Measurements from ENCODE around the gene VTI1A. TPM values are rescaled to one million over a fixed set of nuclear protein-coding genes. Genes with fewer than 3 reads are reported as not detected.

The VTI1A gene
- total and polyA plus RNA-seq, 7 experiments from 2014 or later = 21.7 to 56.8 (median 40.8) TPM

GRCh38 chr10:112791447-112791846, 344.4 kb downstream of the VTI1A start:
- Histone ChIP-seq H3K4me3 (ENCODE audit: low read length) (no peak overlapping the region), H3K27ac (ENCODE audit: low read depth, low read length) (no peak overlapping the region), H3K36me3 (ENCODE audit: control insufficient read depth in 2 of 3, insufficient read depth in 3 of 3, low read length in 3 of 3) (no peaks in the 10 kb centered on the region), H3K9me3 (ENCODE audit: control insufficient read depth in 2 of 3, low read length in 3 of 3) (no peaks in the 10 kb centered on the region), H3K4me1 (ENCODE audit: control insufficient read depth in 2 of 2, insufficient read depth in 2 of 2, low read length in 2 of 2) (no peaks in the 10 kb centered on the region), H3K27me3 (ENCODE audit: control insufficient read depth in 2 of 2, insufficient read depth in 2 of 2, low read length in 2 of 2) (no peaks in the 10 kb centered on the region)
- intact Hi-C loops (cut with micrococcal nuclease) = no loop called here
- ChIA-PET CTCF (no interaction called here), POLR2A (no interaction called here)
- ATAC-seq (no peak), DNase-seq (no peak)
- peaks cover 3 to 41% (median 28%) of the 10 kb centered on the region in 5 donors for H3K36me3 Mint-ChIP-seq
- H3K27ac Mint-ChIP-seq = no peak overlapping the region
- no peaks in the 10 kb centered on the region for H3K4me1 Mint-ChIP-seq
- no peaks in the 10 kb centered on the region for H3K27me3 Mint-ChIP-seq
- no peak overlapping the region for H3K4me3 Mint-ChIP-seq
- H3K9me3 Mint-ChIP-seq = peaks cover 3 to 37% (median 12%) of the 10 kb centered on the region in 11 donors

- no peak overlapping the region for H3K27ac Mint-ChIP-seq
- peaks cover 3 to 40% (median 23%) of the 10 kb centered on the region in 5 donors for H3K36me3 Mint-ChIP-seq
- H3K4me3 ChIP-seq (ENCODE audit: low read length) = no peak overlapping the region
- H3K9me3 ChIP-seq (ENCODE audit: control insufficient read depth in 2 of 3, low read length in 3 of 3) = no peaks in the 10 kb centered on the region
- no peaks in the 10 kb centered on the region for H3K4me1 Mint-ChIP-seq
- no peaks in the 10 kb centered on the region for H3K27me3 Mint-ChIP-seq
- no peak for DNase-seq
- H3K27me3 ChIP-seq (ENCODE audit: control insufficient read depth in 2 of 2, insufficient read depth in 2 of 2, low read length in 2 of 2) = no peaks in the 10 kb centered on the region
- ChIA-PET POLR2A (no interaction called here), CTCF (no interaction called here)
- peaks cover 3 to 28% (median 9%) of the 10 kb centered on the region in 11 donors for H3K9me3 Mint-ChIP-seq
- no peaks in the 10 kb centered on the region for H3K36me3 ChIP-seq (ENCODE audit: control insufficient read depth in 2 of 3, insufficient read depth in 3 of 3, low read length in 3 of 3)
- H3K4me3 Mint-ChIP-seq = no peak overlapping the region
- ATAC-seq = no peak
- H3K4me1 ChIP-seq (ENCODE audit: control insufficient read depth in 2 of 2, insufficient read depth in 2 of 2, low read length in 2 of 2) = no peaks in the 10 kb centered on the region
- no peak overlapping the region for H3K27ac ChIP-seq (ENCODE audit: low read depth, low read length)
- intact Hi-C loops (cut with micrococcal nuclease) = no loop called here
These were observed 345.6 kb downstream of the VTI1A start for GRCh38 chr10:112792487-112793201.

GRCh38 chr10:112793202-112793921, 346.3 kb downstream of the VTI1A start:
- Mint-ChIP-seq H3K4me1 (no peaks in the 10 kb centered on the region), H3K9me3 (peaks cover 0 to 23% (median 9%) of the 10 kb centered on the region in 11 donors), H3K27me3 (no peaks in the 10 kb centered on the region), H3K36me3 (peaks cover 3 to 41% (median 23%) of the 10 kb centered on the region in 5 donors), H3K27ac (no peak overlapping the region), H3K4me3 (no peak overlapping the region)
- no peaks in the 10 kb centered on the region for H3K36me3 ChIP-seq (ENCODE audit: control insufficient read depth in 2 of 3, insufficient read depth in 3 of 3, low read length in 3 of 3)
- no peak overlapping the region for H3K4me3 ChIP-seq (ENCODE audit: low read length)
- intact Hi-C loops (cut with micrococcal nuclease) = no loop called here
- no peaks in the 10 kb centered on the region for H3K4me1 ChIP-seq (ENCODE audit: control insufficient read depth in 2 of 2, insufficient read depth in 2 of 2, low read length in 2 of 2)
- ATAC-seq (no peak), DNase-seq (no peak)
- ChIA-PET CTCF (no interaction called here), POLR2A (no interaction called here)
- no peaks in the 10 kb centered on the region for H3K9me3 ChIP-seq (ENCODE audit: control insufficient read depth in 2 of 3, low read length in 3 of 3)
- H3K27ac ChIP-seq (ENCODE audit: low read depth, low read length) = no peak overlapping the region
- H3K27me3 ChIP-seq (ENCODE audit: control insufficient read depth in 2 of 2, insufficient read depth in 2 of 2, low read length in 2 of 2) = no peaks in the 10 kb centered on the region

- Mint-ChIP-seq H3K4me3 (no peak overlapping the region), H3K27ac (no peak overlapping the region), H3K27me3 (no peaks in the 10 kb centered on the region), H3K36me3 (peaks cover 3 to 36% (median 18%) of the 10 kb centered on the region in 5 donors), H3K4me1 (no peaks in the 10 kb centered on the region), H3K9me3 (peaks cover 0 to 16% (median 5%) of the 10 kb centered on the region in 11 donors)
- DNase-seq (no peak), ATAC-seq (no peak)
- Histone ChIP-seq H3K36me3 (ENCODE audit: control insufficient read depth in 2 of 3, insufficient read depth in 3 of 3, low read length in 3 of 3) (no peaks in the 10 kb centered on the region), H3K9me3 (ENCODE audit: control insufficient read depth in 2 of 3, low read length in 3 of 3) (no peaks in the 10 kb centered on the region), H3K4me3 (ENCODE audit: low read length) (no peak overlapping the region), H3K27ac (ENCODE audit: low read depth, low read length) (no peak overlapping the region), H3K4me1 (ENCODE audit: control insufficient read depth in 2 of 2, insufficient read depth in 2 of 2, low read length in 2 of 2) (no peaks in the 10 kb centered on the region), H3K27me3 (ENCODE audit: control insufficient read depth in 2 of 2, insufficient read depth in 2 of 2, low read length in 2 of 2) (no peaks in the 10 kb centered on the region)
- ChIA-PET POLR2A (no interaction called here), CTCF (no interaction called here)
- intact Hi-C loops (cut with micrococcal nuclease) = no loop called here
These were observed 347.2 kb downstream of the VTI1A start for GRCh38 chr10:112794201-112794600.

- intact Hi-C loops (cut with micrococcal nuclease) = no loop called here
- Mint-ChIP-seq H3K36me3 (peaks cover 0 to 31% (median 10%) of the 10 kb centered on the region in 5 donors), H3K27ac (no peak overlapping the region), H3K4me1 (peaks cover 0 to 2% (median 0%) of the 10 kb centered on the region in 7 donors), H3K9me3 (peaks cover 0 to 8% (median 0%) of the 10 kb centered on the region in 11 donors), H3K4me3 (no peak overlapping the region), H3K27me3 (no peaks in the 10 kb centered on the region)
- Histone ChIP-seq H3K36me3 (ENCODE audit: control insufficient read depth in 2 of 3, insufficient read depth in 3 of 3, low read length in 3 of 3) (no peaks in the 10 kb centered on the region), H3K27ac (ENCODE audit: low read depth, low read length) (no peak overlapping the region), H3K27me3 (ENCODE audit: control insufficient read depth in 2 of 2, insufficient read depth in 2 of 2, low read length in 2 of 2) (no peaks in the 10 kb centered on the region), H3K9me3 (ENCODE audit: control insufficient read depth in 2 of 3, low read length in 3 of 3) (no peaks in the 10 kb centered on the region), H3K4me3 (ENCODE audit: low read length) (no peak overlapping the region), H3K4me1 (ENCODE audit: control insufficient read depth in 2 of 2, insufficient read depth in 2 of 2, low read length in 2 of 2) (no peaks in the 10 kb centered on the region)
- no peak for DNase-seq
- CTCF ChIA-PET = no interaction called here
- POLR2A ChIA-PET = no interaction called here
- ATAC-seq = no peak
These were observed 348.1 kb downstream of the VTI1A start for GRCh38 chr10:112795067-112795466.

- ATAC-seq (no peak), DNase-seq (no peak)
- H3K27ac Mint-ChIP-seq = no peak overlapping the region
- no peaks in the 10 kb centered on the region for H3K27me3 Mint-ChIP-seq
- Histone ChIP-seq H3K4me1 (ENCODE audit: control insufficient read depth in 2 of 2, insufficient read depth in 2 of 2, low read length in 2 of 2) (no peaks in the 10 kb centered on the region), H3K27me3 (ENCODE audit: control insufficient read depth in 2 of 2, insufficient read depth in 2 of 2, low read length in 2 of 2) (no peaks in the 10 kb centered on the region), H3K27ac (ENCODE audit: low read depth, low read length) (no peak overlapping the region), H3K36me3 (ENCODE audit: control insufficient read depth in 2 of 3, insufficient read depth in 3 of 3, low read length in 3 of 3) (no peaks in the 10 kb centered on the region), H3K9me3 (ENCODE audit: control insufficient read depth in 2 of 3, low read length in 3 of 3) (no peaks in the 10 kb centered on the region), H3K4me3 (ENCODE audit: low read length) (no peak overlapping the region)
- CTCF ChIA-PET = no interaction called here
- H3K9me3 Mint-ChIP-seq = no peaks in the 10 kb centered on the region
- POLR2A ChIA-PET = no interaction called here
- no peak overlapping the region for H3K4me3 Mint-ChIP-seq
- intact Hi-C loops (cut with micrococcal nuclease) = no loop called here
- peaks cover 0 to 20% (median 0%) of the 10 kb centered on the region in 5 donors for H3K36me3 Mint-ChIP-seq
- H3K4me1 Mint-ChIP-seq = peaks cover 0 to 5% (median 0%) of the 10 kb centered on the region in 7 donors
These were observed 350.2 kb downstream of the VTI1A start for GRCh38 chr10:112797197-112797596.

- POLR2A ChIA-PET = no interaction called here
- no peaks in the 10 kb centered on the region for H3K36me3 ChIP-seq (ENCODE audit: control insufficient read depth in 2 of 3, insufficient read depth in 3 of 3, low read length in 3 of 3)
- no peak overlapping the region for H3K4me3 ChIP-seq (ENCODE audit: low read length)
- Mint-ChIP-seq H3K4me3 (no peak overlapping the region), H3K4me1 (peaks cover 0 to 5% (median 0%) of the 10 kb centered on the region in 7 donors), H3K9me3 (no peaks in the 10 kb centered on the region), H3K27me3 (no peaks in the 10 kb centered on the region), H3K36me3 (peaks cover 0 to 18% (median 4%) of the 10 kb centered on the region in 5 donors), H3K27ac (no peak overlapping the region)
- CTCF ChIA-PET = no interaction called here
- no peaks in the 10 kb centered on the region for H3K9me3 ChIP-seq (ENCODE audit: control insufficient read depth in 2 of 3, low read length in 3 of 3)
- intact Hi-C loops (cut with micrococcal nuclease) = no loop called here
- H3K27me3 ChIP-seq (ENCODE audit: control insufficient read depth in 2 of 2, insufficient read depth in 2 of 2, low read length in 2 of 2) = no peaks in the 10 kb centered on the region
- ATAC-seq (no peak), DNase-seq (no peak)
- H3K27ac ChIP-seq (ENCODE audit: low read depth, low read length) = no peak overlapping the region
- H3K4me1 ChIP-seq (ENCODE audit: control insufficient read depth in 2 of 2, insufficient read depth in 2 of 2, low read length in 2 of 2) = no peaks in the 10 kb centered on the region
These were observed 350.8 kb downstream of the VTI1A start for GRCh38 chr10:112797855-112798254.
